Measurements from ENCODE around the gene NDUFAF3. TPM values are rescaled to one million over a fixed set of nuclear protein-coding genes. Genes with fewer than 3 reads are reported as not detected.

Gene NDUFAF3
- total and polyA plus RNA-seq, 2 experiments from 2014 or later: 49.9 to 118 TPM

- TF ChIP-seq ZNF331 (CRISPR knock-in tag; IDR thresholded peaks at IDR 0.05; ENCODE audit: low read depth) (no peak), ZNF114 (CRISPR knock-in tag; IDR thresholded peaks at IDR 0.05) (no peak), REST (IDR thresholded peaks at IDR 0.05; ENCODE audit: unreplicated experiment) (no peak)
These were observed 6.4 kb downstream of the NDUFAF3 start (continued) for GRCh38 chr3:49028298-49028672.

- Histone ChIP-seq H3F3A (replicated peaks; ENCODE audit: low read depth) (peaks cover 56% of the 10 kb centered on the region), H3K79me2 (replicated peaks; ENCODE audit: insufficient read depth) (peaks cover 16% of the 10 kb centered on the region), H3K4me2 (peak within 1 kb of the TSS; percentile 98), H3K9me2 (ENCODE audit: insufficient read depth) (no peaks in the 10 kb centered on the region), H3K4me1 (ENCODE audit: insufficient read depth) (peaks cover 7% of the 10 kb centered on the region; the same call in 1 of the 2 replicates), H3K4me3 (peak within 1 kb of the TSS; percentile 93), H2AFZ (no peak within 1 kb of the TSS), H3K27ac (ENCODE audit: low read depth) (peak within 1 kb of the TSS; percentile 76), H4K20me1 (replicated peaks; ENCODE audit: insufficient read depth) (peaks cover 20% of the 10 kb centered on the region), H3K36me3 (ENCODE audit: insufficient read depth) (peaks cover 54% of the 10 kb centered on the region), H3K27me3 (ENCODE audit: insufficient read depth) (no peaks in the 10 kb centered on the region)
- Mint-ChIP-seq H3K4me1 (peaks cover 18% of the 10 kb centered on the region), H3K4me3 (peak within 1 kb of the TSS; percentile 94), H3K27me3 (ENCODE audit: insufficient read depth, low read depth, poor library complexity) (peaks cover 22% of the 10 kb centered on the region), H3K27ac (peak within 1 kb of the TSS; percentile 97), H3K9me3 (no peaks in the 10 kb centered on the region; the same call in 1 of the 3 replicates), H3K36me3 (ENCODE audit: low read depth) (peaks cover 88% of the 10 kb centered on the region)
- peak; percentile 96 for DNase-seq (ENCODE audit: low spot score)
- peak; percentile 91 for ATAC-seq
- TF ChIP-seq, protein P1, sequence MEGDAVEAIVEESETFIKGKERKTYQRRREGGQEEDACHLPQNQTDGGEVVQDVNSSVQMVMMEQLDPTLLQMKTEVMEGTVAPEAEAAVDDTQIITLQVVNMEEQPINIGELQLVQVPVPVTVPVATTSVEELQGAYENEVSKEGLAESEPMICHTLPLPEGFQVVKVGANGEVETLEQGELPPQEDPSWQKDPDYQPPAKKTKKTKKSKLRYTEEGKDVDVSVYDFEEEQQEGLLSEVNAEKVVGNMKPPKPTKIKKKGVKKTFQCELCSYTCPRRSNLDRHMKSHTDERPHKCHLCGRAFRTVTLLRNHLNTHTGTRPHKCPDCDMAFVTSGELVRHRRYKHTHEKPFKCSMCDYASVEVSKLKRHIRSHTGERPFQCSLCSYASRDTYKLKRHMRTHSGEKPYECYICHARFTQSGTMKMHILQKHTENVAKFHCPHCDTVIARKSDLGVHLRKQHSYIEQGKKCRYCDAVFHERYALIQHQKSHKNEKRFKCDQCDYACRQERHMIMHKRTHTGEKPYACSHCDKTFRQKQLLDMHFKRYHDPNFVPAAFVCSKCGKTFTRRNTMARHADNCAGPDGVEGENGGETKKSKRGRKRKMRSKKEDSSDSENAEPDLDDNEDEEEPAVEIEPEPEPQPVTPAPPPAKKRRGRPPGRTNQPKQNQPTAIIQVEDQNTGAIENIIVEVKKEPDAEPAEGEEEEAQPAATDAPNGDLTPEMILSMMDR (conservative IDR thresholded peaks at IDR 0.05; ENCODE audit: low read depth in 2 of 2): peak in 1 of 2 experiments; percentile 0; a peak in 1 of 4 replicates
- TF ChIP-seq POLR2AphosphoS5 (IDR thresholded peaks at IDR 0.05; ENCODE audit: low read depth) (peak; percentile 100), REST (IDR thresholded peaks at IDR 0.05; ENCODE audit: unreplicated experiment) (no peak), NANOG (IDR thresholded peaks at IDR 0.05; ENCODE audit: borderline replicate concordance) (no peak), CREB1 (CRISPR knock-in tag; IDR thresholded peaks at IDR 0.05; ENCODE audit: low read depth) (peak; percentile 96)
- TF ChIP-seq, protein P2, sequence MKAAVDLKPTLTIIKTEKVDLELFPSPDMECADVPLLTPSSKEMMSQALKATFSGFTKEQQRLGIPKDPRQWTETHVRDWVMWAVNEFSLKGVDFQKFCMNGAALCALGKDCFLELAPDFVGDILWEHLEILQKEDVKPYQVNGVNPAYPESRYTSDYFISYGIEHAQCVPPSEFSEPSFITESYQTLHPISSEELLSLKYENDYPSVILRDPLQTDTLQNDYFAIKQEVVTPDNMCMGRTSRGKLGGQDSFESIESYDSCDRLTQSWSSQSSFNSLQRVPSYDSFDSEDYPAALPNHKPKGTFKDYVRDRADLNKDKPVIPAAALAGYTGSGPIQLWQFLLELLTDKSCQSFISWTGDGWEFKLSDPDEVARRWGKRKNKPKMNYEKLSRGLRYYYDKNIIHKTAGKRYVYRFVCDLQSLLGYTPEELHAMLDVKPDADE (IDR thresholded peaks at IDR 0.05): peak; percentile 14; the same call in 1 of the 2 replicates
These were observed 7.0 kb downstream of the NDUFAF3 start, which contains the start of gene IMPDH2 for GRCh38 chr3:49028673-49029562. Gene IMPDH2, minus strand, starts transcription at chr3:49029398. Its CDS starts 48 bp downstream, at chr3:49029350.
